Measurements from ENCODE around the gene PLCB1.
"Not testable (repeated sequence)": the region's sequence is repeated elsewhere in the genome, so short reads cannot be mapped to it uniquely, and the experiment has no call there.

PLCB1 gene

GRCh38 chr20:8627340-8628004, 495.4 kb downstream of the PLCB1 start:
- DNase-seq: no peak

DNA sequence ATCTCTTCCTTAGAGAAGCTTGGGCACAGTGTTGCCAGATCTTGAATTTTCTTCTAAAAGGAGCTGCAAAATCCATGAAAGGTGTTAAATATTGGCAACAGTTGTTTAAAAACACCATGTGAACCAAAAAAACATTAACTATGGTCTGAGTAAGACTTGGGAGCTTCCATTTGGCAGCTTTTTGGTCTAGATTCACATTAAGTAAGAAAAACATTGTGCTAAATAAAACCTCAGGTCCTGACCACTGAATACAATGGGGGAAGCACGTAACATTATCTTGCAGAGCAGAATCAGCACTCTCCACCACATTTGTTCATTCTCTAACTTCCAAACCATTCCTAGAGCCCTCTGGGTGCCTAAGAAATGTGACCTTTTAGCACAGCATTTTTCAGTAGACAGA, 499.2 kb downstream of the PLCB1 start:
- no peak for DNase-seq

DNA sequence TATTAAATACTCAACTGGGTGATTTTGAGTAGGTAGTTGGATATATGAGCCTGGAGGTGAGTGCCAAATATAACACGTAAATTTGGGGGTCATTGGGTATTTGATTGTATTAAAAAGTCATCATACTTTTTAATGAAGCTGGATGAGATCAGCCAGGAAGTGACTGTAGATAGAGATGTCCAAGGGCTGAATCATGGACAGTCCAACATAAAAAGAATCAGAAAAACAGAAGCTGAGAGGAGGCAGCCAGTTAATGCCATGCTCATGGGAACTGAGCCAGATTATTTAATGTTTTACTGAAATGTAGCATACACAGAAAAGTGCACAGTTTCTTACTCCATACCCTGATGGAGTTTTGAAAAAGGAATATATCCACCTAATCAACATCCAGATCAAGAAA, 501.3 kb downstream of the PLCB1 start:
- no peak for DNase-seq

GRCh38 chr20:8635048-8635572, 503.0 kb downstream of the PLCB1 start:
- no peak for DNase-seq

DNA sequence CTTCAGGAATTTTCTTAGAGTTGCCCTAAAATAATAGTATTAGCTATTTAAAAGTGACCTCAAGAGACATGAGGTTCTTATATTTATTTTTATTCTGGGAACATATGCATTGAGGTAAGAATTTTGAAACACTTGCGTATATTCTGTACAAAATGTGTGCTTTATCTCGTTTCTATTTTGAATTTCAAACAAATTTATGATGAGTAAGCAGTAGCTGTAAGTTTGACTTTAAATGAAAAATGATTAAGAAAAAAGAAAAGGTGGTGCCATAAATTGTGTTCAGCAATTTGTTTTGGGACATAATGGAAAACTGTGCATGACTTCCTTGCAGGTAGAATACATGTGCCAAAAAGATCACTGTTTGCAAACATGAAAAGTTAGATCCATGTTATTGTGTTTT, 503.8 kb downstream of the PLCB1 start:
- no peak for DNase-seq

- DNase-seq: no peak
Observed at GRCh38 chr20:8639112-8639778, 507.2 kb downstream of the PLCB1 start.

DNA sequence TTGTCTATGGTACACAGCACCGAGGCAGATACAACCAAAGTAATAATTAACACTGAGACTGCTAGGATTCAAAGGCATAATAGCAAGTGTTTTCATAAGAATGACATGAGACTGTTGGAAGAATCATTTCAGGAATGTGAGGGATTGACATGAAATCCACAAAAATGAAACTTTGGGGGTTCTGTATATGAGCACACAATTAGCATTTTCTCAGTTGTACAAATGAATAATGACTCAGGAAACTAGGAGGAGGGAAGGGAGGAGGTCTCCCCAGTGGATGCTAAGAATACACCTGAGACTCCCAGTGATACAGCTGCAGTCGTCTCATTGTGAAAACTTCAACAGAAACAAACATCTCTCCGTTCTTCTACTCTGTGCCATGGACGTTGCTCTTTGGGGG, 508.4 kb downstream of the PLCB1 start:
- no peak for DNase-seq

DNA sequence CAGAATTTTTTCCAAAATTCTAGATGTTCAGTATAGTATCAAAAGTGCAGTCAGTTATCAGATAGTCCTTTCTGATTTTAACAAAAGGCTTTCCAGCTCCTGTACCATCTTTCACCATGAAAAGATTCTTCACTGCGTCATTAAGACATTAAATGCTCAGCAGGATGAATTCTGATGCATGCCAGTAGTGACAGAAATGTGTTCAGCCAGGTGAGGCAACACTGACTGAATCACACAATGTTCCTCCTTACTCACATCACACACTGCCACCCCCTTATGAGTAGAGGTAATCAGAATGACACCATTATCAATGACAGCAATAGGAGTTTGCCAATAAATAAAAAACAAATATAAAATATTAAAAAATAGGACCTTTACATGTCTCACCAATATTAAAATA, 510.2 kb downstream of the PLCB1 start:
- DNase-seq: no peak

GRCh38 chr20:8644468-8644867, 512.4 kb downstream of the PLCB1 start:
- not testable (repeated sequence) for DNase-seq

DNA sequence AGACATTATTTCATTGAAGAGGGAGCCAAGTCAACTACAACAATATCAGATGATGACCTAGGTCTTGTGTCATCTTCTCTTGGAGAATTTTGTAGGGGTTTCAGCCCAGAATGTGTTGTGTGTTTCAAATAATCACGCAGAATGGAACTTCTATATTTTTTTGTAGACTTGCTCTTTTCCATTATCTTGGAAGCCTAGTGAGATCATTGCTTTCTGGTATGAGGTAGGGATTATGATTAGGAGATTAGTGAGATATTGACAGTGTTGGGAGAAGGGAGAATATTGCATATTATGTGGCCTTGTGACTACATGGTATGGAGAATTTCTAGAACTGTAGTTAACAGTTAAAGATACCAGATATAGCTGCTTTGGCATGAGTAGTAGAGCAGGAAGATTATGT, 513.3 kb downstream of the PLCB1 start:
- no peak for DNase-seq

DNA sequence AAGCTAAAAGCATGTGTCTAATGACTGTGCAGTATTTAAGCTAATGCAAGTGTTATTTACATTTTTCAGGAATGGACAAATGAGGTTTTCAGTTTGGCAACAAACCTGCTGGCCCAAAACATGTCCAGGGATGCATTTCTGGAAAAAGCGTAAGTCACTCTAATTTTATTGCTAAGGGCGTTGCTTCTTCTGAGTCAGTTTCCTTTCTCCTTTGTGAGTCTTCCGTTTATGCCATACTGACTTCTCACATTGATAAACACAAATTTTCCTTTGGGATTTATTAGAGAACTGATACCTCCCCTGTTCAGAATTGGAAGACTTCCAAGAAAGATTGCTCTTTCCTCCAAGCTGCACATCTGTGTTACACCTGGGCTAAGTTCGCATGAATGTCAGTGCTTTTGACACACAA, 514.0 kb downstream of the PLCB1 start:
- no peak for DNase-seq

DNA sequence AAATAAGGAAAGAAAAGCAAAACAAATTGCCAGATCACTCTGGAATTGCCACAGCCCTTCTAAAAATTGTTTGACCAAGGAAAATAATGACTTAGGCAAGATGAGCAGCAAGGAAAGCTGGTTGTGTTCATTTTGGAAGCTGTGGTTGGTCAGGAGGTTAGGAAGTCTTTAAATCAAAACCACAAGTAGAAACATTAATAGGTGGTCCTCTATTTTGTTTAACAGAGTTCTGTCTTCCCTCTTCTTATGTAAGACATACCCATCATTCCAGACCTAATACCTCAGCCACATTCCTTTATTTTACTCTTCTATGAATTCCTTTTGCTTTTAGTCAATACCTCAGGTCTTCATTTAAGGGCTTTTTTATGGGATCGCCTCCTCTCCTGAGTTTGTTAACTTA, 514.6 kb downstream of the PLCB1 start:
- DNase-seq: no peak

GRCh38 chr20:8647961-8648441, 515.9 kb downstream of the PLCB1 start:
- DNase-seq: no peak

DNA sequence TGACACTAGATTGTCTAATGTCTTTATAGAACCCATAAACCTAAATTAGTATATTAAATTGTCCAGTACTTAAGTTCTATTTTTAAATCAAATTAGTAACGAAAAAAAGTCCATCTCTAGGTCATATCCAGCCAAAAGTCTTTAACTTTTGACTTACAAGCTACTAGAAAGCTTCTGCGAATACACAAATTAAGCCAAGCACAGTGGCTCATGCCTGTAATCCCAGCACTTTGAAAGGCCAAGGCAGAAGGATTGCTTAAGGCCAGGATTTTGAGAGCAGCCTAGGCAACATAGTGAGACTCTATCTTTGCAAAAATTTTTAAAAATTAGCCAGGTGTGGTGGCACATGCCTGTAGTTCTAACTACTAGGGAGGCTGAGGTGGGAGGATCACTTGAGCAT, 516.4 kb downstream of the PLCB1 start:
- DNase-seq: no peak

GRCh38 chr20:8652396-8652795, 520.3 kb downstream of the PLCB1 start:
- DNase-seq: no peak

DNA sequence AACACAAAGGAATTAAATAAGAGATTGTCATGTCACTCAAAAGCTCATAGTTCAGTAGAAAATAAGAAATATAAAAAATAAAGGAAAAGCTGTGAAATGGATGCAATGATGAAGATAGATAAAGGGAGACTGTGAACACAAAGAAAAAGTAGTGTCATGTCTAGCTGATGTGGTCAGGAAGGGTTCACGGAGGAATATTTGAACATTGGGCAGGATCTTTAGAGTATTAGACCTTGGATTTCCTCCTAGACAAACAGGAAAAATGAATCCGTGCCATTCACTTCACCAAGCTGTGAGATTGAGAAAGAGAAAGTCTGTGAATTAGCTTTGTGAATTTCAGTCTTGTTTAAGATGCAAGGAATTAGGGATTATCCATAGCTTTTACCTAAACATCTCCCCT, 522.4 kb downstream of the PLCB1 start:
- no peak for DNase-seq

- no peak for DNase-seq
Observed at GRCh38 chr20:8656335-8656734, 524.3 kb downstream of the PLCB1 start.

DNA sequence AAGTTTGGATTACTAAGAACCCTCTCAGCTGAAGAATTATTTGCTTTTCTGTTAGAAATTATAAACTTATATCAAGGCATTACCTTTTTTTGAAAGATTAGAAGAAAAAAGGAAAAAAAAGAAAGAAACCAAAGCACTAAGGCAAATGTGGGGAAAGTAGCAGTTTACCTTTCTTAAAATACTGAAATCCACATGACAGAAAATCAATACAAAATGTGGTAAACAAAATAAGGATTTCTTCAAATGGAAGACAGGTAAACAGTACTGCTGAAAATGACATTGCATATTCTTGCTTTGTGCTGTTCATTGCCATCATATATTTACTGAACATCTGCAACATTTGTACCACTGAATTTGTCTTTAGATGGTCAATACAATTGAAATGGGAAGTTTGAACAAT, 525.6 kb downstream of the PLCB1 start:
- DNase-seq: no peak

GRCh38 chr20:8658103-8658502, 526.0 kb downstream of the PLCB1 start:
- DNase-seq: no peak

DNA sequence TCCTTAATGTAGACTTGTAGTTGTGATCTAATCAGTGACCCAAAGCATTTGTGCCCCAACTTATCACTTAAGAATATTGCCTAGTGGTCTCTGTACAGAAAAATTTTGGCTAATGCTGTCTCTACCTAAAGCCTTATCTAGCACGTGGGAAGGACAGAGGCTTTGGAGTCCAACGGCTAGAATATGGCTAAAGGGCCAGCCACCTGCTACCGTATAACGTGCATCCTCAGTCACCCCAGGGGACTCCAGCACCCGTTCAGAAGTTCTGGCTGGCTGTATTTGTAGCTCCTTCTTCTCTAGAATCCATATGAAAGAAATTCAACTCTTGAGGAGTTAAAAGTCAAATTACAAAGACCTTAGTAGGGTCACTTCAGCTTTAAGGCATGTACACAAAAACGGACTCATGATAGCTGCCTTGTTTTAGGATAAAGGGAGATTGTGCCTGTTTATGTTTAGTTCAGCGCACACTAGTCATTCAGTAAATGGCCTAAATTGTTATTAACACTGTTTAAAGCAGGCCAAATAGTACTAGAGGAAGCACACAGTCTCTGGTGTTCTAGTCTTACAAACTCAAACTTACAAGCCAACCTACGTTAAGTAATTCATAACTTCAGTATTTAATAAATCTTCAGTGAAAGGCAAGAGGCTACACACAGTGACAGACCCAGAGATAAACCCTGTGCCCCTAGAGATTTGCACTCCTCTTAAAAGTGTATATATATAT, 529.3 kb downstream of the PLCB1 start:
- no peak for DNase-seq

DNA sequence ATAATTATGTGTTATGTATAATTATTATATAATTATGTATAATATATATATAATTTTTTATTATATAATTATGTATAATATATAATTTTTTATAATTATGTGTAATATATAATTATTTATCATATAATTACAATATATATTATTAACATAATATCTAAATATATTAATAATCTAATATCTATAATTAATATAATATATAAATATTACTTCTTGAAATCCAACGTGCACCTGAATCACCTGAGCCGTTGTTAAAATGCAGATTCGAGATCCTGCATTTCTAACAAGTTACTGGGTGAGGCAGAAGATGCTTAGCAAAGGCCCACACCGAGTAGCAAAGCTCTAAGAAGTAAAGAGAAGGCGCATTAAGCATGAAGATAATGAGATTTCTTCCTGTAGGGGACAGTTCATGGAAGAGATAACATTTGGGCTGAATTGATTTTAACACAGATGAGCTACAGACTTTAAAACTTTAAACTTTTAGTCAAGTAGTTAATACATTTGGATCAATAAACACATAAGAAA, 530.4 kb downstream of the PLCB1 start:
- DNase-seq: no peak

GRCh38 chr20:8663424-8663823, 531.4 kb downstream of the PLCB1 start:
- no peak for DNase-seq

DNA sequence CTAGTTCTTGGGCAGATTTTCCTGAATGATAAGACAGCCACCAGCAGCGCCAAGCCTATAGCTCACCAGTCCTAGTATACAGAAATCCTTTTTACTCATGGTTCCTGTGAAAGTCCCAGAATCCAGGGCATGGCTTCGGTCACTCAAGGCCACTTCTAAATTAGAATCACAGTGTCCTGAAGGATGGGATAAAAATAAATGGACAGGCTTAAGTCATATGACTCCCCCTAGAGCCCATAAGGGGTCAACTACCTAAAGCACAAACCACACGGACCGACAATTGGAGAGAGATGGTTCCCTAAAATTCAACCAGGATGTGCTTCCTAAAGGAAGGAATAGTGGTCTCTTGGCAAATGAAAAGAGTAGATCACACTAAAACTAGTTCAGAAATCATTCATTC, 532.7 kb downstream of the PLCB1 start:
- DNase-seq: no peak

Measured in C1 segment of cervical spinal cord (tissue), 14 donors.